Measurements from ENCODE around the gene VWF. TPM values are rescaled to one million over a fixed set of nuclear protein-coding genes. Genes with fewer than 3 reads are reported as not detected.

Gene VWF
- polyA plus RNA-seq, 1 donor (not counting 4 experiments of a cell fraction or from before 2014, with no cell fraction given), result 0.01 TPM

- no peaks in the 10 kb centered on the region for H3K36me3 ChIP-seq (ENCODE audit: control insufficient read depth in 2 of 2, extremely low read depth in 1 of 2, insufficient read depth in 2 of 2, low read length in 2 of 2)
- H2AFZ ChIP-seq (ENCODE audit: control insufficient read depth, low read length), result no peak overlapping the region
- TF ChIP-seq EZH2 (IDR thresholded peaks at IDR 0.05; ENCODE audit: low read length), result no peak
- no peak for TF ChIP-seq CTCF (optimal IDR thresholded peaks at IDR 0.05 in 1 of 3, IDR thresholded peaks at IDR 0.05 in 1 of 3, conservative IDR thresholded peaks at IDR 0.05 in 1 of 3; ENCODE audit: extremely low read depth in 1 of 3, insufficient read depth in 2 of 3, low read length in 3 of 3)
- no peaks in the 10 kb centered on the region for H3K79me2 ChIP-seq (ENCODE audit: control insufficient read depth, insufficient read depth, low read length)
- no peaks in the 10 kb centered on the region for H3K27me3 ChIP-seq (ENCODE audit: control insufficient read depth, extremely low read depth, insufficient read depth, low read length)
- no peak overlapping the region for H3K4me3 ChIP-seq (ENCODE audit: control insufficient read depth in 2 of 3, extremely low read depth in 1 of 3, insufficient read depth in 2 of 3, low read depth in 1 of 3, low read length in 3 of 3)
- no peak for DNase-seq (ENCODE audit: low read depth, low spot score)
- dilution Hi-C loops (cut with MboI; ENCODE audit: extremely low pct_ligation_motif_present, low sequenced_read_pairs), result no loop called here
- H3K9me3 ChIP-seq (ENCODE audit: control insufficient read depth, low read depth, low read length), result no peaks in the 10 kb centered on the region
- no peaks in the 10 kb centered on the region for H3K9me1 ChIP-seq (ENCODE audit: control insufficient read depth, extremely low read depth, insufficient read depth, low read length)
- no peak overlapping the region for H3K4me2 ChIP-seq (ENCODE audit: control insufficient read depth, extremely low read depth, insufficient read depth, low read depth, low read length)
- no peak overlapping the region for H3K9ac ChIP-seq (ENCODE audit: control insufficient read depth, extremely low read depth, insufficient read depth, low read length)
- H3K27ac ChIP-seq (ENCODE audit: control insufficient read depth, insufficient read depth, low read length), result no peak overlapping the region
- H4K20me1 ChIP-seq (ENCODE audit: control insufficient read depth, extremely low read depth, insufficient read depth, low read length), result no peaks in the 10 kb centered on the region
- FAIRE-seq, result no peak
- no peaks in the 10 kb centered on the region for H3K4me1 ChIP-seq (ENCODE audit: control insufficient read depth, extremely low read depth, insufficient read depth, low read length)
These were observed 16.4 kb upstream of the VWF start for GRCh38 chr12:6140651-6141447.

- Histone ChIP-seq H3K79me2 (ENCODE audit: control insufficient read depth, insufficient read depth, low read length) (no peaks in the 10 kb centered on the region), H3K9me3 (ENCODE audit: control insufficient read depth, low read depth, low read length) (no peaks in the 10 kb centered on the region), H3K4me1 (ENCODE audit: control insufficient read depth, extremely low read depth, insufficient read depth, low read length) (no peaks in the 10 kb centered on the region), H3K27ac (ENCODE audit: control insufficient read depth, insufficient read depth, low read length) (no peak overlapping the region), H3K4me3 (ENCODE audit: control insufficient read depth in 2 of 3, extremely low read depth in 1 of 3, insufficient read depth in 2 of 3, low read depth in 1 of 3, low read length in 3 of 3) (no peak overlapping the region), H3K36me3 (ENCODE audit: control insufficient read depth in 2 of 2, extremely low read depth in 1 of 2, insufficient read depth in 2 of 2, low read length in 2 of 2) (no peaks in the 10 kb centered on the region), H4K20me1 (ENCODE audit: control insufficient read depth, extremely low read depth, insufficient read depth, low read length) (no peaks in the 10 kb centered on the region), H3K4me2 (ENCODE audit: control insufficient read depth, extremely low read depth, insufficient read depth, low read depth, low read length) (no peak overlapping the region), H3K27me3 (ENCODE audit: control insufficient read depth, extremely low read depth, insufficient read depth, low read length) (no peaks in the 10 kb centered on the region), H3K9me1 (ENCODE audit: control insufficient read depth, extremely low read depth, insufficient read depth, low read length) (no peaks in the 10 kb centered on the region), H3K9ac (ENCODE audit: control insufficient read depth, extremely low read depth, insufficient read depth, low read length) (no peak overlapping the region), H2AFZ (ENCODE audit: control insufficient read depth, low read length) (no peak overlapping the region)
- DNase-seq (ENCODE audit: low read depth, low spot score) (no peak), FAIRE-seq (no peak)
- TF ChIP-seq EZH2 (IDR thresholded peaks at IDR 0.05; ENCODE audit: low read length), result no peak
- TF ChIP-seq CTCF (optimal IDR thresholded peaks at IDR 0.05 in 1 of 3, IDR thresholded peaks at IDR 0.05 in 1 of 3, conservative IDR thresholded peaks at IDR 0.05 in 1 of 3; ENCODE audit: extremely low read depth in 1 of 3, insufficient read depth in 2 of 3, low read length in 3 of 3), result no peak
- dilution Hi-C loops (cut with MboI; ENCODE audit: extremely low pct_ligation_motif_present, low sequenced_read_pairs), result no loop called here
These were observed 10.6 kb upstream of the VWF start for GRCh38 chr12:6135071-6135470.
